ENCODE results near the gene PDE1C.

DNA sequence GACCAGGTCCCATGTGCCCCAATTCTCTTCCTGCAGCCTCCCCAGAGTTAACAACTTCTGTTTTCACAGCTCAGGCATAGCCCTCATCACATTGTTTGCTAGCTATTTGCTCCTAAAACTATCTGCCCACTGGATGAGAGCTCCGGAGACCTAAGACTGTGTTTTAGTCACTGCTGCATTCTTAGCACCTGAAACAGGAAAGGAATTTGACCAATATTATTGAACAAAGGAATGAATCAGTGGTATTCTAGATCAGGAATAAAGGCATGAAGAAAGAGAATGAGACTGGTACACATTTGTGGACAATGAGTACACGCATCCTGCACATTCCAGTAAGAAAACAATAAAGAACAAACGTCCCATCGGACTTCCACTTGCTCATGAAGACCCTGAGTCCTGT is 328.4 kb downstream of the PDE1C start:
- TF ChIP-seq, protein P1, sequence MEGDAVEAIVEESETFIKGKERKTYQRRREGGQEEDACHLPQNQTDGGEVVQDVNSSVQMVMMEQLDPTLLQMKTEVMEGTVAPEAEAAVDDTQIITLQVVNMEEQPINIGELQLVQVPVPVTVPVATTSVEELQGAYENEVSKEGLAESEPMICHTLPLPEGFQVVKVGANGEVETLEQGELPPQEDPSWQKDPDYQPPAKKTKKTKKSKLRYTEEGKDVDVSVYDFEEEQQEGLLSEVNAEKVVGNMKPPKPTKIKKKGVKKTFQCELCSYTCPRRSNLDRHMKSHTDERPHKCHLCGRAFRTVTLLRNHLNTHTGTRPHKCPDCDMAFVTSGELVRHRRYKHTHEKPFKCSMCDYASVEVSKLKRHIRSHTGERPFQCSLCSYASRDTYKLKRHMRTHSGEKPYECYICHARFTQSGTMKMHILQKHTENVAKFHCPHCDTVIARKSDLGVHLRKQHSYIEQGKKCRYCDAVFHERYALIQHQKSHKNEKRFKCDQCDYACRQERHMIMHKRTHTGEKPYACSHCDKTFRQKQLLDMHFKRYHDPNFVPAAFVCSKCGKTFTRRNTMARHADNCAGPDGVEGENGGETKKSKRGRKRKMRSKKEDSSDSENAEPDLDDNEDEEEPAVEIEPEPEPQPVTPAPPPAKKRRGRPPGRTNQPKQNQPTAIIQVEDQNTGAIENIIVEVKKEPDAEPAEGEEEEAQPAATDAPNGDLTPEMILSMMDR (IDR thresholded peaks at IDR 0.05) = no peak
- no peak for TF ChIP-seq EZH2 (IDR thresholded peaks at IDR 0.05; ENCODE audit: borderline replicate concordance, insufficient read depth, low read depth, low read length, poor library complexity, severe bottlenecking)
